HL-60 (cell line): Measurements from ENCODE around the gene GSTO2.

Source experiments
- POLR2AphosphoS5 ChIP-seq: IDR thresholded peaks from 2 replicates; pipeline ENCODE4 v1.6.1; 2012; ENCODE audit warnings: low read depth
- TF ChIP-seq, protein P1 (sequence below): IDR thresholded peaks from one replicate; pipeline ENCODE4 v1.5.1; 2011; ENCODE audit warnings: low read length, control low read depth, inconsistent platforms; ENCODE audit not compliant: insufficient read depth
- TF ChIP-seq, protein P2 (sequence below): IDR thresholded peaks from 2 replicates; pipeline ENCODE4 v1.6.1; 2012; ENCODE audit warnings: low read depth; ENCODE audit not compliant: insufficient replicate concordance

DNA sequence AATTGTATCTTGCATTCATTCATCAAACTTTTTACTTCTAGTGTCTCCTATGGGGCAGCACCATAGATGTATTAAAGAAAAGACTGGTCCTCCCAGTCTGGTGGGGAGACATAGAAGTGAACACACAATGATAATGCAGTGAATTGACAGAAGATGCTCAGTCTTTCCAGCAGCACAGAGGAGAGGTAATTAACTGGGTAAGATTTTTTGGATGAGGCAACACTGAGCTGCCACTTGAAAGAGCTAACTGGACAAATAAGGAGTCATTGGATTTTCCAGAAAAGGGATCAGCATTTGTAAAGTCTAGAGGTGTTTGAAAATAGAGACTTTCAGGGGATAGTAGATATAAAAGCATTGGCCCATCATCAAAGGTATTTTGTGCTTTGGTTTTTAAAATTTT lies 76.5 kb downstream of the GSTO2 start:
- TF ChIP-seq, protein P1, sequence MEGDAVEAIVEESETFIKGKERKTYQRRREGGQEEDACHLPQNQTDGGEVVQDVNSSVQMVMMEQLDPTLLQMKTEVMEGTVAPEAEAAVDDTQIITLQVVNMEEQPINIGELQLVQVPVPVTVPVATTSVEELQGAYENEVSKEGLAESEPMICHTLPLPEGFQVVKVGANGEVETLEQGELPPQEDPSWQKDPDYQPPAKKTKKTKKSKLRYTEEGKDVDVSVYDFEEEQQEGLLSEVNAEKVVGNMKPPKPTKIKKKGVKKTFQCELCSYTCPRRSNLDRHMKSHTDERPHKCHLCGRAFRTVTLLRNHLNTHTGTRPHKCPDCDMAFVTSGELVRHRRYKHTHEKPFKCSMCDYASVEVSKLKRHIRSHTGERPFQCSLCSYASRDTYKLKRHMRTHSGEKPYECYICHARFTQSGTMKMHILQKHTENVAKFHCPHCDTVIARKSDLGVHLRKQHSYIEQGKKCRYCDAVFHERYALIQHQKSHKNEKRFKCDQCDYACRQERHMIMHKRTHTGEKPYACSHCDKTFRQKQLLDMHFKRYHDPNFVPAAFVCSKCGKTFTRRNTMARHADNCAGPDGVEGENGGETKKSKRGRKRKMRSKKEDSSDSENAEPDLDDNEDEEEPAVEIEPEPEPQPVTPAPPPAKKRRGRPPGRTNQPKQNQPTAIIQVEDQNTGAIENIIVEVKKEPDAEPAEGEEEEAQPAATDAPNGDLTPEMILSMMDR, result no peak
- TF ChIP-seq, protein P2, sequence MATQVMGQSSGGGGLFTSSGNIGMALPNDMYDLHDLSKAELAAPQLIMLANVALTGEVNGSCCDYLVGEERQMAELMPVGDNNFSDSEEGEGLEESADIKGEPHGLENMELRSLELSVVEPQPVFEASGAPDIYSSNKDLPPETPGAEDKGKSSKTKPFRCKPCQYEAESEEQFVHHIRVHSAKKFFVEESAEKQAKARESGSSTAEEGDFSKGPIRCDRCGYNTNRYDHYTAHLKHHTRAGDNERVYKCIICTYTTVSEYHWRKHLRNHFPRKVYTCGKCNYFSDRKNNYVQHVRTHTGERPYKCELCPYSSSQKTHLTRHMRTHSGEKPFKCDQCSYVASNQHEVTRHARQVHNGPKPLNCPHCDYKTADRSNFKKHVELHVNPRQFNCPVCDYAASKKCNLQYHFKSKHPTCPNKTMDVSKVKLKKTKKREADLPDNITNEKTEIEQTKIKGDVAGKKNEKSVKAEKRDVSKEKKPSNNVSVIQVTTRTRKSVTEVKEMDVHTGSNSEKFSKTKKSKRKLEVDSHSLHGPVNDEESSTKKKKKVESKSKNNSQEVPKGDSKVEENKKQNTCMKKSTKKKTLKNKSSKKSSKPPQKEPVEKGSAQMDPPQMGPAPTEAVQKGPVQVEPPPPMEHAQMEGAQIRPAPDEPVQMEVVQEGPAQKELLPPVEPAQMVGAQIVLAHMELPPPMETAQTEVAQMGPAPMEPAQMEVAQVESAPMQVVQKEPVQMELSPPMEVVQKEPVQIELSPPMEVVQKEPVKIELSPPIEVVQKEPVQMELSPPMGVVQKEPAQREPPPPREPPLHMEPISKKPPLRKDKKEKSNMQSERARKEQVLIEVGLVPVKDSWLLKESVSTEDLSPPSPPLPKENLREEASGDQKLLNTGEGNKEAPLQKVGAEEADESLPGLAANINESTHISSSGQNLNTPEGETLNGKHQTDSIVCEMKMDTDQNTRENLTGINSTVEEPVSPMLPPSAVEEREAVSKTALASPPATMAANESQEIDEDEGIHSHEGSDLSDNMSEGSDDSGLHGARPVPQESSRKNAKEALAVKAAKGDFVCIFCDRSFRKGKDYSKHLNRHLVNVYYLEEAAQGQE, result no peak
- TF ChIP-seq POLR2AphosphoS5, result no peak
